Lung (tissue), 12 donors: ENCODE results near the gene ST3GAL3. TPM values are rescaled to one million over a fixed set of nuclear protein-coding genes. Genes with fewer than 3 reads are reported as not detected.

Experiments
- ATAC-seq: fragments of 200-7000 bp; cut with Tn5 transposase; one replicate; pipeline ENCODE4 v1.9.1; 2020; ENCODE audit warnings: moderate number of reproducible peaks; ENCODE audit not compliant: insufficient read depth, low FRiP score
- DNase-seq, 3 donors: peaks; one replicate each; pipeline ENCODE4 v3.0.0-alpha.2; 2013 to 2017
- H3K27ac ChIP-seq, 2 donors: one replicate each; pipeline ENCODE4 v1.5.1; 2013; ENCODE audit warnings: mild to moderate bottlenecking in 2 of 2, moderate library complexity in 2 of 2, control low read depth in 1 of 2, inconsistent platforms in 1 of 2, low read depth in 1 of 2, low read length in 1 of 2
- H3K27me3 ChIP-seq, 3 donors: one replicate each; pipeline ENCODE4 v1.5.1; 2013; ENCODE audit warnings: low read length in 2 of 3; ENCODE audit not compliant: control insufficient read depth in 3 of 3, insufficient read depth in 3 of 3
- H3K36me3 ChIP-seq, 4 donors: one replicate each; pipeline ENCODE4 v1.5.1; 2013; ENCODE audit warnings: low read length in 4 of 4, mild to moderate bottlenecking in 1 of 4, moderate library complexity in 1 of 4; ENCODE audit not compliant: control insufficient read depth in 4 of 4, insufficient read depth in 4 of 4
- H3K4me1 ChIP-seq, 5 donors: one replicate each; pipeline ENCODE4 v1.5.1; 2013; ENCODE audit warnings: low read length in 5 of 5, mild to moderate bottlenecking in 2 of 5, moderate library complexity in 1 of 5; ENCODE audit not compliant: control insufficient read depth in 5 of 5, insufficient read depth in 5 of 5
- H3K4me3 ChIP-seq: one replicate; pipeline ENCODE4 v1.5.1; 2013; ENCODE audit warnings: mild to moderate bottlenecking, control low read depth, moderate library complexity
- H3K9ac ChIP-seq, 2 donors: one replicate each; pipeline ENCODE4 v1.5.1; 2013; ENCODE audit warnings: low read length in 2 of 2, control low read depth in 1 of 2; ENCODE audit not compliant: insufficient read depth in 1 of 2
- H3K9me3 ChIP-seq, 4 donors: one replicate each; pipeline ENCODE4 v1.5.1; 2013; ENCODE audit warnings: low read length in 3 of 4, mild to moderate bottlenecking in 1 of 4, moderate library complexity in 1 of 4; ENCODE audit not compliant: control insufficient read depth in 4 of 4, insufficient read depth in 3 of 4
- whole genome bisulfite sequencing, 2 donors: extraction: QIAGEN DNeasy Blood & Tissue Kit; methylation state at CpG; one replicate each; pipeline ENCODE4 v1.1.7; 2013; 5-methylcytosine and 5-hydroxymethylcytosine counted together
- polyA plus RNA-seq, 2 donors: library from polyadenylated mRNA; stranded (reverse); fragments of 200-250 nt; gene quantifications; one replicate each; pipeline ENCODE4 v1.2.1, GENCODE V29; 2013
- total RNA-seq, 2 donors: library from RNA; depleted of rRNA in 1 of 2; stranded (reverse); fragments of >200 nt in 1 of 2; gene quantifications; one replicate each; pipeline ENCODE4 v1.2.1, GENCODE V29; 2014 to 2021
- TF ChIP-seq, protein P1 (sequence below): IDR thresholded peaks from 2 replicates; pipeline ENCODE4 v1.5.1; 2012; ENCODE audit warnings: mild to moderate bottlenecking; ENCODE audit errors: control extremely low read depth, extremely low read depth
- donor health status: control.
- donor health status: control.
- donor health status: Bipolar disorder and iron deficiency.
- donor health status: healthy.
- donor health status: DM: yes; HTN: yes; CAD: no.

ST3GAL3 gene
- total and polyA plus RNA-seq, 4 donors = 8.4 to 28.0 (median 17.1) TPM

GRCh38 chr1:43871181-43871910 lies 164.0 kb downstream of the ST3GAL3 start:
- Histone ChIP-seq H3K27me3 (no peaks in the 10 kb centered on the region), H3K27ac (no peak overlapping the region), H3K4me1 (peaks cover 3 to 24% (median 16%) of the 10 kb centered on the region in 5 donors), H3K36me3 (no peaks in the 10 kb centered on the region), H3K4me3 (no peak overlapping the region), H3K9me3 (no peaks in the 10 kb centered on the region), H3K9ac (no peak overlapping the region)
- TF ChIP-seq, protein P1, sequence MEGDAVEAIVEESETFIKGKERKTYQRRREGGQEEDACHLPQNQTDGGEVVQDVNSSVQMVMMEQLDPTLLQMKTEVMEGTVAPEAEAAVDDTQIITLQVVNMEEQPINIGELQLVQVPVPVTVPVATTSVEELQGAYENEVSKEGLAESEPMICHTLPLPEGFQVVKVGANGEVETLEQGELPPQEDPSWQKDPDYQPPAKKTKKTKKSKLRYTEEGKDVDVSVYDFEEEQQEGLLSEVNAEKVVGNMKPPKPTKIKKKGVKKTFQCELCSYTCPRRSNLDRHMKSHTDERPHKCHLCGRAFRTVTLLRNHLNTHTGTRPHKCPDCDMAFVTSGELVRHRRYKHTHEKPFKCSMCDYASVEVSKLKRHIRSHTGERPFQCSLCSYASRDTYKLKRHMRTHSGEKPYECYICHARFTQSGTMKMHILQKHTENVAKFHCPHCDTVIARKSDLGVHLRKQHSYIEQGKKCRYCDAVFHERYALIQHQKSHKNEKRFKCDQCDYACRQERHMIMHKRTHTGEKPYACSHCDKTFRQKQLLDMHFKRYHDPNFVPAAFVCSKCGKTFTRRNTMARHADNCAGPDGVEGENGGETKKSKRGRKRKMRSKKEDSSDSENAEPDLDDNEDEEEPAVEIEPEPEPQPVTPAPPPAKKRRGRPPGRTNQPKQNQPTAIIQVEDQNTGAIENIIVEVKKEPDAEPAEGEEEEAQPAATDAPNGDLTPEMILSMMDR = no peak
- 72 to 79% methylated on average over 3 of the region's 3 CpGs for WGBS, 2 donors
- ATAC-seq (no peak), DNase-seq (peak; percentile 58 to 92 (median 82))

- 60 to 65% methylated on average over 5 of the region's 5 CpGs for WGBS, 2 donors
- Histone ChIP-seq H3K27me3 (no peaks in the 10 kb centered on the region), H3K27ac (no peak overlapping the region), H3K4me1 (peaks cover 3 to 24% (median 15%) of the 10 kb centered on the region in 5 donors), H3K9me3 (no peaks in the 10 kb centered on the region), H3K4me3 (no peak overlapping the region), H3K36me3 (no peaks in the 10 kb centered on the region), H3K9ac (no peak overlapping the region)
- DNase-seq = no peak
- TF ChIP-seq, protein P1 = no peak
- no peak for ATAC-seq
Measured at GRCh38 chr1:43872280-43872679, 164.9 kb downstream of the ST3GAL3 start.

DNA sequence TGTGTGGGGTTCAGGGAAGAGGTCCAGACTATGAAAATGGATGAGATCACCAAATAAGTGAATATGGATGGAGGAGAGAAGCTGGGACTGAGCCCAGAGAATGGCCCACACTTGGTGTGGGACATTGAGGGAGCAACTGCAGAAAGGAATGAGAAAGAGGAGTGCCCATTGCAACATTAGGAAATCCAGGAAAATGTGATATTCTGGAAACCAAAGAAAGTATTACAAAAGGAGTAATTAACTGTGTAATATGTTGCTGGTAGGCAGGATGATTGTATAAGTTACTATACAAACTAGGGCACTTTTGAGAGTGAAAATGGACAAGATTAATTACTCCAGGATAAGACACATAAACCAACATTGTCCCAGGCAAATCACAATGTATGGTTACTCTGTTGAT lies 166.5 kb downstream of the ST3GAL3 start:
- TF ChIP-seq, protein P1 = no peak
- ATAC-seq = no peak
- no peak for DNase-seq
- Histone ChIP-seq H3K4me1 (peaks cover 1 to 13% (median 6%) of the 10 kb centered on the region in 5 donors), H3K27me3 (no peaks in the 10 kb centered on the region), H3K4me3 (no peak overlapping the region), H3K36me3 (no peaks in the 10 kb centered on the region), H3K9ac (no peak overlapping the region), H3K9me3 (no peaks in the 10 kb centered on the region), H3K27ac (no peak overlapping the region)
